ENCODE data around the gene NPM3.

Gene NPM3

GRCh38 chr10:101758858-101759257, 24.4 kb downstream of the NPM3 start:
- no peak for DNase-seq (ENCODE audit: low read depth)

- DNase-seq (ENCODE audit: low read depth), result no peak
Observed at GRCh38 chr10:101752241-101752640, 31.0 kb downstream of the NPM3 start.

GRCh38 chr10:101749047-101750016, 33.9 kb downstream of the NPM3 start:
- no peak for DNase-seq (ENCODE audit: low read depth)

- no peak for DNase-seq (ENCODE audit: low read depth)
Observed at GRCh38 chr10:101748496-101748895, 34.8 kb downstream of the NPM3 start.

GRCh38 chr10:101745074-101745696, 38.1 kb downstream of the NPM3 start:
- no peak for DNase-seq (ENCODE audit: low read depth)

GRCh38 chr10:101744267-101744666, 39.0 kb downstream of the NPM3 start:
- DNase-seq (ENCODE audit: low read depth), result no peak

- no peak for DNase-seq (ENCODE audit: low read depth)
Observed at GRCh38 chr10:101741938-101742337, 41.3 kb downstream of the NPM3 start.

- DNase-seq (ENCODE audit: low read depth), result no peak
Observed at GRCh38 chr10:101736666-101737065, 46.6 kb downstream of the NPM3 start.

- no peak for DNase-seq (ENCODE audit: low read depth)
Observed at GRCh38 chr10:101732096-101732495, 51.1 kb downstream of the NPM3 start.

All from fibroblast of gingiva (primary cell).